Osteoblast (primary cell): ENCODE data around the gene KCNK5. TPM values are rescaled to one million over a fixed set of nuclear protein-coding genes. Genes with fewer than 3 reads are reported as not detected.

ENCODE experiments used
- DNase-seq: peaks from one replicate; pipeline ENCODE4 v3.0.0; 2011; ENCODE audit warnings: low spot score, mixed read lengths; ENCODE audit not compliant: insufficient read length; ENCODE audit errors: missing footprints
- H2AFZ ChIP-seq: 2 replicates; pipeline ENCODE4 v1.6.0; 2011; ENCODE audit warnings: mild to moderate bottlenecking, low read length
- H3K27ac ChIP-seq: 2 replicates; pipeline ENCODE4 v1.5.1; 2011; ENCODE audit warnings: mild to moderate bottlenecking, low read depth, low read length, moderate library complexity
- H3K27me3 ChIP-seq: 2 replicates; pipeline ENCODE4 v1.6.0; 2012; ENCODE audit warnings: mild to moderate bottlenecking, control low read depth, inconsistent platforms, low read length, moderate library complexity; ENCODE audit not compliant: insufficient read depth
- H3K36me3 ChIP-seq: 2 replicates; pipeline ENCODE4 v1.5.1; 2011; ENCODE audit warnings: mild to moderate bottlenecking, low read length, control low read depth, moderate library complexity; ENCODE audit not compliant: insufficient read depth
- H3K4me1 ChIP-seq: 2 replicates; pipeline ENCODE4 v1.5.1; 2011; ENCODE audit warnings: mild to moderate bottlenecking, low read length, control low read depth, moderate library complexity; ENCODE audit not compliant: insufficient read depth
- H3K4me2 ChIP-seq: 2 replicates; pipeline ENCODE4 v1.6.0; 2011; ENCODE audit warnings: mild to moderate bottlenecking, low read length; ENCODE audit not compliant: insufficient read depth
- H3K4me3 ChIP-seq: fragments of 200-600 bp; sonication (generic); 3 replicates; pipeline ENCODE4 v1.5.1; 2012; ENCODE audit warnings: mild to moderate bottlenecking, low read length, inconsistent platforms; ENCODE audit not compliant: insufficient read depth
- H3K79me2 ChIP-seq: 2 replicates; pipeline ENCODE4 v1.6.0; 2012; ENCODE audit warnings: mild to moderate bottlenecking, low read length, control low read depth, inconsistent platforms; ENCODE audit not compliant: insufficient read depth
- H3K9me3 ChIP-seq: 2 replicates; pipeline ENCODE4 v1.5.1; 2011; ENCODE audit warnings: low read depth, low read length, control low read depth
- H4K20me1 ChIP-seq: 2 replicates; pipeline ENCODE4 v1.6.0; 2012; ENCODE audit warnings: mild to moderate bottlenecking, low read length, control low read depth; ENCODE audit not compliant: insufficient read depth
- total RNA-seq: library from RNA; depleted of rRNA; stranded (reverse); fragments of >200 nt; gene quantifications from 2 replicates; pipeline ENCODE4 v1.2.3, GENCODE V29; 2012
- TF ChIP-seq, protein P1 (sequence below): IDR thresholded peaks from 2 replicates; pipeline ENCODE4 v1.5.1; 2011; ENCODE audit warnings: mild to moderate bottlenecking, low read depth, low read length, moderate library complexity; ENCODE audit errors: extremely low read depth

The KCNK5 gene
- total RNA-seq, 1 donor: not detected

DNA sequence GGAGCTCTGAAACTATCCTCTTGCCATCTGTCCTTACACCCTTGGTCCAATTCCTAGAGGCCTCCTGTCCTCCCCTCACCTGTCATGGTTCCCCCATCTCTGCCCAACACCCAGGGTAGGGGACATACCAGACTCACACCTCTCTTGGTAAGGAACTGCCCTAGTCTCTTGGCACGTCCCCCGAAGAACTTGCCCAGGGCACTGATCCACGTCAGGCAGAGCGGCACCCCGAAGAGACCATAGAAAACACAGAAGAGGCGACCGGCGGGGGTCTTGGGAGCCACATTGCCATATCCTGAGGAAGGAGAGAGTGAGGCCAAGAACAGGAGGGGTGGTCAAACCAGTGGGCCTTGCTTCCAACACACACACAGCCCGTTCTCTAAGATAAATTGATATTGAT, 34.8 kb downstream of the KCNK5 start:
- Histone ChIP-seq H4K20me1 (no peaks in the 10 kb centered on the region), H3K27ac (no peak overlapping the region), H3K36me3 (no peaks in the 10 kb centered on the region), H3K27me3 (no peaks in the 10 kb centered on the region), H2AFZ (no peak overlapping the region), H3K4me1 (no peaks in the 10 kb centered on the region), H3K79me2 (no peaks in the 10 kb centered on the region), H3K4me3 (no peak overlapping the region), H3K4me2 (no peak overlapping the region), H3K9me3 (no peaks in the 10 kb centered on the region)
- TF ChIP-seq, protein P1, sequence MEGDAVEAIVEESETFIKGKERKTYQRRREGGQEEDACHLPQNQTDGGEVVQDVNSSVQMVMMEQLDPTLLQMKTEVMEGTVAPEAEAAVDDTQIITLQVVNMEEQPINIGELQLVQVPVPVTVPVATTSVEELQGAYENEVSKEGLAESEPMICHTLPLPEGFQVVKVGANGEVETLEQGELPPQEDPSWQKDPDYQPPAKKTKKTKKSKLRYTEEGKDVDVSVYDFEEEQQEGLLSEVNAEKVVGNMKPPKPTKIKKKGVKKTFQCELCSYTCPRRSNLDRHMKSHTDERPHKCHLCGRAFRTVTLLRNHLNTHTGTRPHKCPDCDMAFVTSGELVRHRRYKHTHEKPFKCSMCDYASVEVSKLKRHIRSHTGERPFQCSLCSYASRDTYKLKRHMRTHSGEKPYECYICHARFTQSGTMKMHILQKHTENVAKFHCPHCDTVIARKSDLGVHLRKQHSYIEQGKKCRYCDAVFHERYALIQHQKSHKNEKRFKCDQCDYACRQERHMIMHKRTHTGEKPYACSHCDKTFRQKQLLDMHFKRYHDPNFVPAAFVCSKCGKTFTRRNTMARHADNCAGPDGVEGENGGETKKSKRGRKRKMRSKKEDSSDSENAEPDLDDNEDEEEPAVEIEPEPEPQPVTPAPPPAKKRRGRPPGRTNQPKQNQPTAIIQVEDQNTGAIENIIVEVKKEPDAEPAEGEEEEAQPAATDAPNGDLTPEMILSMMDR: no peak
- no peak for DNase-seq

DNA sequence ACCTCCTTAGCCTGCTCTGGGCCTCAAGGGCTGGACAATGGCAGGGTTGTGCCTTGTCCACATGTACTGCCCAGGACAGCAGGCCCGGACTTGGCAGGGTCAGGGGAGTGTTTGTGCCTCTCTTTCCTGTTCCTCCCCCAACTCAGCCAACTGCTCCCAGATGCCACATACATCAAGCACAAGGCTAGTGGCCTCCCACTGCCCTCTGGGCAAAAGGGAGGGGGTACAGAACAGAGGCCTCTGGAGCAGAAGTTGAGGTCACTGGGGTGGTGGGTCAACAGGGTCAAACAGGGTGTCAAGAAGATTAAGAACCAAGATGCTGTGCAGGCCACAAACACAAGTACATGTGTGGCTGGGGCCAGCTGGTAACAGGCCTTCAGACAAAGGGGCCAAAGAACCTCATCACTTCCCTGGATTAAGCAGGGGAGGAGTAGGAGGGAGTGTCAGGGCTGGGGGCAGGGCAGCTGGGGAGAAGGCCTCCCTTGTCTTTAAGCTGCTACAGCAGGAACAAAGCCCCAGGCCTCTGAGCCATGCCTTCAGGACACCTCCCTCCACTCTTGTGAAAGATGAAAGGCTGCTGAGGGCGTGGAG, 36.0 kb downstream of the KCNK5 start:
- Histone ChIP-seq H3K4me2 (no peak overlapping the region), H3K4me1 (no peaks in the 10 kb centered on the region), H4K20me1 (no peaks in the 10 kb centered on the region), H3K27ac (no peak overlapping the region), H3K9me3 (no peaks in the 10 kb centered on the region), H2AFZ (no peak overlapping the region), H3K27me3 (no peaks in the 10 kb centered on the region), H3K4me3 (no peak overlapping the region), H3K79me2 (no peaks in the 10 kb centered on the region), H3K36me3 (no peaks in the 10 kb centered on the region)
- TF ChIP-seq, protein P1: no peak
- no peak for DNase-seq

DNA sequence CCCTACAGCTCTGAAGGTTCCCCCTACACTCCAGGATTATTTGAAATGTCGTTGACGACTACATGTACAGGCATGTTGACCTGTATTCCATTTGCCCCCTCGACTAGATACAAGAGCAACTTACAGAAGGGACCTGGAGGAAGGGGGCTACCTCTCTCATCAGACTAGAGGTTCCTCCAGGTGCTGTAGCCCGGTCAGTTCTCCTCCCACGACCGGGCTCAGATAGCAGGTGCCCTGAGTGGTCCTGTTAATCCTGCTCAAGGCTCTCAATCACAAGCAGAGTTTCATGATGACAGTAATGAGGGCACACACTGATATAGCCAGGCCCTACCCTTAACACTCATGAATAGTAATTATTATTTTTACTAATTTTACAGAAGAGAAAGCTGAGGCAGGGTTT, 36.5 kb downstream of the KCNK5 start:
- no peak overlapping the region for H3K27ac ChIP-seq
- no peak overlapping the region for H3K4me2 ChIP-seq
- no peaks in the 10 kb centered on the region for H3K36me3 ChIP-seq
- no peak overlapping the region for H3K4me3 ChIP-seq
- H3K9me3 ChIP-seq: no peaks in the 10 kb centered on the region
- no peak overlapping the region for H2AFZ ChIP-seq
- TF ChIP-seq, protein P1: no peak
- no peaks in the 10 kb centered on the region for H4K20me1 ChIP-seq
- DNase-seq: no peak
- H3K79me2 ChIP-seq: no peaks in the 10 kb centered on the region
- no peaks in the 10 kb centered on the region for H3K27me3 ChIP-seq
- H3K4me1 ChIP-seq: no peaks in the 10 kb centered on the region

DNA sequence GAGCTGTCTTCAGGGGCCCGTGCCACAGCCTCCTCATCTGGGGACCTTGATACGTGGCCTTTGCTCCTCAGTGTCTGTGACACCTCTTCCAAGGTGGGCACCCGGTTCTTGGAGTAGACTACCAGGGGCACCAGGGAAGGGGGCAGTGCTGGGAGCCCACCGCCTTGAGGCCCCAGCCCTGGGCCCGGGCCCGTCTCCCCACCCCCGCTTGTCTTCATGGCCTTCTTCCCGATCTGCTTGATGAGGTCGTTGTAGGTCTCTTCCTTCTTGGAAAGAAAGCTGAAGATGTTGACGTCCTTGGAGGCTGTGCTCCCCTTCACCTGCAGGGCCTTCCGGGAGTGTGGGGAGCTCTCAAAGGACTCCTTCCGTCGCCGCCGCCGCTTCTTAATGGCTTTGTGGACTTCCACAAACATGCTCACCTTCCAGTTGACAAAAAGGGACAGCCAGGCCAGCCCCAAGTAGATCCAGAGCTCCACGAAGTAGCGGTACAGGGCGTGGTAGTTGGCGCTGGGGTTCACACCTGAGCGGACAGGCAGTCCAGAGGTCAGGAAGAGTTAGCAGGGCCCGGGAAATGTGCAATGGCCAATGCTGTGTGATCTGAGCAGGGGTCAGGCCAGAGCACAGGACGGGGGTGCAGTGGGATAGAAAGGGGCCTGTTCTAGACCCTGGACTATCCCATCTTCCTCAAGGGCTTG, 37.9 kb downstream of the KCNK5 start:
- DNase-seq: no peak
- Histone ChIP-seq H3K4me2 (no peak overlapping the region), H2AFZ (no peak overlapping the region), H4K20me1 (no peaks in the 10 kb centered on the region), H3K27ac (no peak overlapping the region), H3K4me3 (no peak overlapping the region), H3K9me3 (no peaks in the 10 kb centered on the region), H3K4me1 (no peaks in the 10 kb centered on the region), H3K79me2 (no peaks in the 10 kb centered on the region), H3K36me3 (no peaks in the 10 kb centered on the region), H3K27me3 (no peaks in the 10 kb centered on the region)
- TF ChIP-seq, protein P1: no peak
